Right lobe of liver (tissue), 6 donors: ENCODE results near the gene MLANA. TPM values are rescaled to one million over a fixed set of nuclear protein-coding genes. Genes with fewer than 3 reads are reported as not detected.

Experiments
- ATAC-seq, 4 donors: fragments of 200-7000 bp; cut with Tn5 transposase; one replicate each; pipeline ENCODE4 v1.9.1; 2020; ENCODE audit warnings: mild to moderate bottlenecking in 4 of 4, moderate library complexity in 4 of 4
- DNase-seq, 3 donors: peaks; one replicate each; pipeline ENCODE4 v3.0.0-alpha.2; 2020
- H3K27ac ChIP-seq, 3 donors: fragments of 200-600 bp; one replicate each; pipeline ENCODE4 v1.8.0; 2022
- H3K27me3 ChIP-seq, 2 donors: fragments of 200-600 bp; one replicate each; pipeline ENCODE4 v1.8.0; 2022
- H3K36me3 ChIP-seq, 4 donors: fragments of 200-600 bp; sonication (generic) in 1 of 4; one replicate each; pipeline versions ENCODE4 v1.5.1 to v1.8.0; 2017 to 2022; ENCODE audit warnings: control low read depth in 1 of 4
- H3K4me1 ChIP-seq, 4 donors: fragments of 200-600 bp; sonication (generic) in 1 of 4; one replicate each; pipeline versions ENCODE4 v1.5.1 to v1.8.0; 2017 to 2022; ENCODE audit warnings: control low read depth in 1 of 4
- H3K4me3 ChIP-seq, 3 donors: fragments of 200-600 bp; one replicate each; pipeline ENCODE4 v1.8.0; 2022
- H3K9me3 ChIP-seq, 4 donors: fragments of 200-600 bp; sonication (generic) in 1 of 4; one replicate each; pipeline versions ENCODE4 v1.5.1 to v1.8.0; 2017 to 2022; ENCODE audit warnings: control low read depth in 1 of 4
- CTCF ChIP-seq, 4 donors: fragments of 200-600 bp in 3 of 4; fragments of 450-650 bp in 1 of 4; IDR thresholded peaks; one replicate each; pipeline versions ENCODE4 v1.5.1 to v1.8.0; 2016 to 2022; ENCODE audit warnings: antibody characterized with exemption in 4 of 4, mild to moderate bottlenecking in 2 of 4
- POLR2A ChIP-seq: fragments of 450-650 bp; IDR thresholded peaks from one replicate; pipeline ENCODE4 v1.6.1; 2017; ENCODE audit warnings: antibody characterized with exemption, mild to moderate bottlenecking
- WGBS: methylation state at CpG from one replicate; pipeline ENCODE4 v1.1.6; 2018; ENCODE audit warnings: low coverage, low lambda C conversion rate; ENCODE audit not compliant: insufficient coverage; ENCODE audit errors: missing lambda C conversion rate; 5-methylcytosine and 5-hydroxymethylcytosine counted together
- intact Hi-C, 2 donors: fragments of 100-400 bp; cut with DNase I; formaldehyde crosslinking; loops; one replicate each; pipeline versions ENCODE4 v1.11.2 to v1.14.1; 2022
- total RNA-seq, 6 experiments: library from RNA; depleted of rRNA in 2 of 6; stranded (reverse); fragments of >200 nt in 2 of 6; fragmentation: NEBNext Ultra II Directional in 3 of 6; extraction: Animal tissue kit (Norgen Biotek cat#: 25700) in 3 of 6; gene quantifications; one replicate each; pipeline versions ENCODE4 v1.1.0 to v1.2.4, GENCODE V29; 2016 to 2023
- donor health status: DM: no; HTN: yes; CAD: no.
- donor health status: DM: no; HTN: no; CAD: no.
- donor health status: DM: no; HTN: no; CAD: no.
- donor health status: DM: no; HTN: yes; CAD: no.
- donor health status: DM: no; HTN: yes; CAD: no.

The MLANA gene
- total RNA-seq, 6 experiments from 2014 or later = not detected

DNA sequence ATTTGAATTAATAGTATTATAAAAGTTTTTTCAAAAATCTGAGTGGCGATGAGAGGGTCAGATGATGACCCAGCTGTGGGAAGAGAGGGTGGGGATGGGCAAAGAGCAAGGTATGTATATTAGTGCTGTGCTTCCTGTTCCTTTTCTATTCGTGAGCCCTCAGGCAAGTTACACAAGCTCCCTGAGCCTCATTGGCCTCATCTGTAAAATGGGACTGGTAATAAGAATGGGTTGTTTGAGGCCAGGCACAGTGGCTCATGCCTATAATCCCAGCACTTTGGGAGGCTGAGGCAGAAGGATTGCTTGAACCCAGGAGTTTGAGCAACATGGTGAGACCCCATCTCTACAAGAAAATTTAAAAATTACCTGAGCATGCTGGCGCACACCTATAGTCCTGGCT lies 24.0 kb upstream of the MLANA start:
- H3K4me3 ChIP-seq = no peak overlapping the region
- peaks cover 0 to 8% (median 0%) of the 10 kb centered on the region in 4 donors for H3K4me1 ChIP-seq
- ATAC-seq (no peak), DNase-seq (no peak)
- no peaks in the 10 kb centered on the region for H3K36me3 ChIP-seq
- intact Hi-C loops = no loop called here
- H3K9me3 ChIP-seq = no peaks in the 10 kb centered on the region
- no peak overlapping the region for H3K27ac ChIP-seq
- 83% methylated on average over 3 of the region's 3 CpGs for WGBS
- H3K27me3 ChIP-seq = no peaks in the 10 kb centered on the region
- TF ChIP-seq CTCF (IDR thresholded peaks at IDR 0.05) = no peak
- no peak for TF ChIP-seq POLR2A

DNA sequence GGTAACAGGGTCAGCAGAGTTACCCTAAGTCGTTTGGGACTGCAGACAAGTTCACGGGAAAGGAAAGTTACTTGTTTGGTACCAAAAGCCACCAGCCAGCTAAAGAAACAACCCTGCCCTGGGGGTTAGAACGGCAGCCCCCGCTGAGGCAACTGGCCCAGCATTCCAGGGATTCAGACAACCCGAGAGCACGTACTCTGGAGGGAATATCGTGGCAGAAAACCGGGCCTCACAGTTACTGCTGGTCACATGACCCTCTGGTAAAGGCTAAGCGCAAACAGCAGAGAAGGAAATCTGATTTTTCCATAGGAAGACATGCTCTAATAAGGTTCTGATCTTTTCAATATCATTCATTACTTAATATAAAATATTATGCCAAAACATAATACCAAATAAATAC lies 22.5 kb upstream of the MLANA start:
- Histone ChIP-seq H3K27me3 (no peaks in the 10 kb centered on the region), H3K27ac (no peak overlapping the region), H3K4me1 (peaks cover 0 to 7% (median 0%) of the 10 kb centered on the region in 4 donors), H3K36me3 (no peaks in the 10 kb centered on the region), H3K9me3 (no peaks in the 10 kb centered on the region), H3K4me3 (no peak overlapping the region)
- 95% methylated on average over 3 of the region's 9 CpGs for WGBS
- ATAC-seq (no peak), DNase-seq (no peak)
- TF ChIP-seq POLR2A = no peak
- TF ChIP-seq CTCF (IDR thresholded peaks at IDR 0.05) = no peak
- intact Hi-C loops = no loop called here

DNA sequence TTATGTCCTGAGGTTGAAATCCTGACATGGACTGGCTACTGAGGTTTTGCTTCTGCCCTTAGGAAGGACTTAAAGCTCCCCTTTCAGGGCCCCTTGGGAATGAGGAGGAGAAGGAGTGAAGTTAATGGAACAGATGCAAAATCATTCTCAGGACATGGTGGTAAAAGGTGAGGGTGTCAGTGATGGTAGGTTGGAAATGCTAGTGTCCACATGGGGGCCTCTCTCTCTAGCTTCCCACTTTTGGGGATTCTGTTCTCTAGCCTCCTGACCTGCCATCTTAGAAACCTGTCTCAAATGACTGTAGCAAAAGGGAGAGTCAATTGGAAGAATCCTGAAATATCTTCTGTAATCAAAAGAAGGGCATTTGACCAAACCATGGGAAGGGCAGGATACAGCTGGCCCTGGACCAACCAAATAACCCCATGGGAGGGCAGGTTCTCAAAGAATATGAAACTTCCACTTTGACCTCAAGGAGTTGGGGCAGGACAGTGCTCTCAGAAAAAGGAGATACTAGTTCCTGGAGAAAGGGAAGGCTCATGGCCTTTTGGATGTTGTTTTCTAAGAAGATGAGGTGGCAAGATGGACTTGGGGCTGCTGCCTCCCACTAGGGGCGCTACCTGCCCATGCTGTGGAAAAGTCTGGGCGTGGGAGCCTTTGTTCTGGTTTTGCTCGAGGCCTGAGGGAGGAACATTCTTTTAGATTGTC lies 21.2 kb upstream of the MLANA start:
- H3K27ac ChIP-seq = no peak overlapping the region
- no peaks in the 10 kb centered on the region for H3K4me1 ChIP-seq
- H3K36me3 ChIP-seq = no peaks in the 10 kb centered on the region
- no peaks in the 10 kb centered on the region for H3K27me3 ChIP-seq
- intact Hi-C loops = no loop called here
- 81% methylated on average over 3 of the region's 3 CpGs for WGBS
- H3K4me3 ChIP-seq = no peak overlapping the region
- ATAC-seq = no peak
- TF ChIP-seq CTCF (IDR thresholded peaks at IDR 0.05) = no peak
- no peak for TF ChIP-seq POLR2A
- no peak for DNase-seq
- no peaks in the 10 kb centered on the region for H3K9me3 ChIP-seq

DNA sequence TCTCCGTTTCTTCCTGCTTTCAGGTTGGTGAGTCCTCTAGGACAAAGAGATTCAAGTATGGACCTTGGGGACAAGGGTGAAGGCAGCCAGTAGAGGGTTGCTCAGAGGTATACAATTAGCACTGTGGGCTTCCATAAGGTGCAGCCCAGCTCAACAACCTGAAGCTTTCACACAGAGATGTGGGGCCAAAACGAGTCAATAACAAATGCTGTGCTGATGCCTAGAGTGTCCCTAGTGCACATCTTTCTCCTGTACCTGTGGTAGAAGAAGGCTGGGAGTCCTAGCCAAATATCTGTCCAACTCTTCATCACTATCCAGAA lies 20.7 kb upstream of the MLANA start:
- intact Hi-C loops = no loop called here
- ATAC-seq = no peak
- no peak overlapping the region for H3K27ac ChIP-seq
- no peak overlapping the region for H3K4me3 ChIP-seq
- WGBS = 56% methylated on average over 1 of the region's 2 CpGs
- TF ChIP-seq CTCF (IDR thresholded peaks at IDR 0.05) (no peak), POLR2A (no peak)
- no peaks in the 10 kb centered on the region for H3K27me3 ChIP-seq
- no peaks in the 10 kb centered on the region for H3K4me1 ChIP-seq
- no peak for DNase-seq
- H3K9me3 ChIP-seq = no peaks in the 10 kb centered on the region
- no peaks in the 10 kb centered on the region for H3K36me3 ChIP-seq

GRCh38 chr9:5870691-5871090 lies 20.0 kb upstream of the MLANA start:
- 80% methylated on average over 3 of the region's 3 CpGs for WGBS
- no peak for ATAC-seq
- no peaks in the 10 kb centered on the region for H3K27me3 ChIP-seq
- TF ChIP-seq POLR2A (no peak), CTCF (IDR thresholded peaks at IDR 0.05) (no peak)
- no peak overlapping the region for H3K4me3 ChIP-seq
- H3K9me3 ChIP-seq = no peaks in the 10 kb centered on the region
- no peak for DNase-seq
- H3K4me1 ChIP-seq = no peaks in the 10 kb centered on the region
- no peak overlapping the region for H3K27ac ChIP-seq
- no peaks in the 10 kb centered on the region for H3K36me3 ChIP-seq
- intact Hi-C loops = no loop called here
